ENCODE data around the gene SEMA3F.

The SEMA3F gene

DNA sequence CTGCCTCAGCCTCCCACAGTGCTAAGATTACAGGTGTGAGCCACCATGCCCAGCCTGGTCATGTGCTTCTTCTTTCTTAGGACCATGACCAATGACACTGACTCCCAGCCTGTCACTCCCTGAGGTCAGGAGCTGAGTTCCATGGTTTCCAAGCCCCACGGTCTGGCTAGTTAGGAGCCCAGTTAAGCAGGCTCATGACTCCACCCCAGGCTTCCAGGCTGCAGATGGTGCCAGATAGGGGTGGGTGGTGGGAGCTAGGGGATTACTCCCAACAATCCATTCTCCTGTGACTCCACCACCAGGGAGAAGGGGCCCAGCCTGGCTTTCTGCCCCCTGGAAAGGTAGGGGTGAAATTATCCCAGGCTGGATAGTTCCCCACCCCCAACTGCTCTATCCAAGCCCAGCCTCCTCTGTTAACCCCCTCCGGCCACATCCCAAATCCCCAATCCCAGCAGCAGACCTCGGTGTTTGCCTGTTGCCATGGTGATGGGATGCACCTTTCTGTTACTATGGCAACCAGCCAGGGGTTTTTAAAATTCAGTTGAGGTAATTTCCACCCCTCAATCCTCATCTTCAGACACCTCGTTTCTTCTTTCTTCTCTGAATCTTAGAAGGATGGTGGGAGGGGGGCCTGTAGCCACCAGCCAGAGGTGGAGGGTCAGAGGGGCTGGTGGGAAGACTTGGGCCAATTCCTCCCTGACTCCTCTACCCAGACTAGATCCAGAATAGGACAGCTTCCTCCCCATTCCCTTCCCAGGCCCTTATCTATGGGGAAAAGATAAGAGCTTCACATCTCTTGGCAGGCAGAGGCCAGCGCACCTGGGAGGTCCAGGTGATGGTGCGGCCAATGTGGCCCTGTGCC is 22.5 kb upstream of the SEMA3F start:
- no peak for DNase-seq (ENCODE audit: low spot score)

DNA sequence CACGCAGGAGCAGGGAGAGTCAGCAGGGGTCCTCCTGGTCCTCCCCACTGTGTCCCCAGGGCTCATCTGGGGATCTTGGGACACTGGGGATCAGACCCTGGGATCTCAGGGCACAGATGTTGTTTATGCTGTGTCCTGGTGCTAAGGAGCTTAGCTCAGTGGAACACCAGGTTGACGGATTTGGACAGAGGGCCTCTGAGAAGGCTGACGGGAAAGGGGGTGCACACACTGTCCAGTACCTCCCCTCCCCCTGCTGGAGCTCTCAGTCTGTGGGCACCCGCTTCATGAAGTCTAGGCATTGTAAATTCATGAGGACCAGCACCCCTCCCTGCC is 21.9 kb upstream of the SEMA3F start:
- no peak for DNase-seq (ENCODE audit: low spot score)

DNA sequence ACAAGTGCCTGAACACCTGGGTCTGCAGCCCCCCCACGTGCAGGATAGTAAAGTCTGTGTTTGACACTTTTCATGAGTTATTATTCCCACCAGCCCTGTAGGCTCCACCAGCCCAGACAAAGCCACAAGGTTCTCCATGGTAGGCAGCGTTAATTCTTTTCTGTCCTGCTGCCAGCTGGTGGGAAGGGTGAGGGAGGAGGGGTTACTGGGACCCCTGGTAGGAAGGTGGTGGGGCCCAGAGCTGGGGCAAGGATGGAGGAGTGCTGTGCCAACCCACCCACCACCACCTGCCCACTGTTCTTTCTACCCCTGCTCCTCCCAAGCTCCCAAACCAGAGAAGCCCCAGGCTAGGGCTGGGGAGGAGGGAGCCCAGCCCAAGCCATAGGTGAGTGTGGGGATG is 20.8 kb upstream of the SEMA3F start:
- no peak for DNase-seq (ENCODE audit: low spot score)

- DNase-seq (ENCODE audit: low spot score), result no peak
Measured at GRCh38 chr3:50135964-50136363, 19.2 kb upstream of the SEMA3F start.

- no peak for DNase-seq (ENCODE audit: low spot score)
Measured at GRCh38 chr3:50136714-50137405, 18.3 kb upstream of the SEMA3F start.

DNA sequence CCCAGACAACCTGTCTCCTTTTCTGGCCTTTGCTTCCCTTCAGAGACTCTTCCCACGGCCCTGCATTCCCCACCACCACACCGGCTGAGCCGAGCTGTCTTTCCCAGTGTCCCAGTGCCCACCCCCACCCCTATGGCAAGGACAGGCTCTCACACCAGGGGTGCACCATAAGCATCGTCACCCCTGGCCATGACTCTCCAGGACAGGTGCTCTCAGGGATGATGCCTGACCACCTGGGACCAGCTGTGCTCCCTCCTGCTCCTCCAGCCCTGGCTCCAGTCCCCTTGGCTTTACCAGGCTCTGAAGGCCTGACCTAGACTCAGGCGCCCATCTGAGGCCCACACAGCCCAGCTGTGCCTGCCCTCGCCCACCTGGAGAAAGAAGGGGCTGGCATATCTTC is 17.6 kb upstream of the SEMA3F start:
- DNase-seq (ENCODE audit: low spot score), result no peak

GRCh38 chr3:50138266-50139200 is 16.6 kb upstream of the SEMA3F start:
- no peak for DNase-seq (ENCODE audit: low spot score)

DNA sequence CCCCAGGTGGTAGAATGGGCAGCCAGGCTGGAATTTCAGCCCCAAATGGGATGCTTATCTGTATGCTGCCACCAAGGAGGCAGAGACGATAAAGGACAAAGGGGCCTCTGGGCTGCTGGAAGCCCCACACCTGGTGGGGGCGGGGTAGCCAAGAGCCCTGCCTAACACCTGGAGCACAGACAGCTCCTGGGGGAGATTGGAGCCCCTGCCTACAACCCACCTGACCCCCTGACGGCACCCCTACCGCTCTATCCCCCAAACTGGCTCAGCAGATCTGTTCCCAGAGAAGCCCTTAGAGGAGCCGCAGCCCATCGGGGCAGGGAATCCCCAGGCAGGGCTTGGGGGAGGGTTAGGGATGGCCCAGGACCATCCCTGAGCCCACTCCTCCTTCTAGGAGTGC is 15.8 kb upstream of the SEMA3F start:
- no peak for DNase-seq (ENCODE audit: low spot score)

GRCh38 chr3:50139718-50140423 is 15.3 kb upstream of the SEMA3F start:
- no peak for DNase-seq (ENCODE audit: low spot score)

GRCh38 chr3:50140990-50141389 is 14.1 kb upstream of the SEMA3F start:
- DNase-seq (ENCODE audit: low spot score), result no peak

DNA sequence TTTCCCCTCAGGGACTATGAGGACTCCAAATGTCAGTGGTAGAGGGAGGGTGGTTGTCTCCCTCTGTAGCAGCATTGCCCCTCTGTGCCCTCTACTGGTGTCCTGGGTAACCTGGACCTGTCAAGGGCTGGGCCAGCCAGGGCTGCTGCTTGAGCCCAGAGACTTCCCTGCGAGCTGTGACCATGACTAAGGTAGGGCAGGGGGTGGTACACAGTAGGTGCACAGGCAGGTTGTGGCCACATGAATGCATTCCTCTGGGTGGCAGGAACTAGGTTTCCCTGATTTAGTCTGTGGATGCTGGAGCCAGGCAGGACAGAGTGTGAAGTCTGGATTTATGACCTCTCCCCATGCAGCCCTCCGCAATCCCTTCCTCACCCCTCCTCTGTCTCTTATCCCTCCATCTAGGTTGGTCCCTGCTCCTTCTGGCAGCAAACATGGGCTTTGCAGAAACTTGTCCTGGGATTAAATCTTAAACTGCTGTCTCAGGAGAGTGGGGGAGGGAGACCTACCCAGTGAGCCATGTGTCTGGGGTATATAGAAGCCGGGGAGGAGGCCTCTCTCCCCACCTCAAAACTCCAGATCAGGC is 8.7 kb upstream of the SEMA3F start:
- DNase-seq (ENCODE audit: low spot score), result no peak

- no peak for DNase-seq (ENCODE audit: low spot score)
Measured at GRCh38 chr3:50147016-50147415, 8.1 kb upstream of the SEMA3F start.

DNA sequence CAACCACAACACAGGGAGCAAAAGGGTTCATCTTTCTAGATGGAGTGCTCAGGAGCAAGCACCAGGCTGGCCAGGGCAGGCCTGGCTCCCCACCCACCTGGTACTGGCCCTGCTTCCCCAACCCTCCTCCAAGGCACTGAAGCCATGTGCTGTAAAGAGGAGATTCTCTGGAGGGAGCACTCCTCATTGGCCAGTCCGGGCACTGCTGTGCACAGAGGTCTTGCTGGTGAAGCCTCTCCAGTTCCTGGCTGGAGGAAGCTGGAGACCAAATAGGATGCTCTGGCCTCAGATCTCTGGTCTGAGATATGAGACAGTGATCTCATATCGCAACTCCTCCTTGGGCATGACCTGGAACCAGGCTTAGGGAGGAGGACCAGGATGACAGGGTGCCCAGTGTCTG is 7.7 kb upstream of the SEMA3F start:
- no peak for DNase-seq (ENCODE audit: low spot score)

DNA sequence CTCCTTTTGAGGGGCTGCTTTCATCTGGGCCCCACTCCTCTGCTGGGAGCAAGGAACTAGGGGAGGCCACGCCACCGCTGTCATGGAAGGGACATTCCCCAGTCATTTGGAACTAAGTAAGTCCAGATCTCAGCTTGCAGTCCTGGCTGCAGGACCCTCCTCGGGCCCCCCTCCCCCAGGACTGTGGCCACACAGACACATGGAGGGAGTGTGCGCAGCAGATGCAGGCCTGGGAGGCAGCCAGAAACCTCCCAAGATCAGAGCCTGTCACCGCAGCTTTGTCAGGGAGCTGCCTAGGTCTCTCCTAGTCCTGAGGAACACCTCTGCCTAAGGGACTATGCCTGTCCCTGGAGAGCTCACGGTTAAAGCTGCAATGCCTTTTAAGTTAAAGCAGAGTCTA is 7.3 kb upstream of the SEMA3F start:
- no peak for DNase-seq (ENCODE audit: low spot score)

DNA sequence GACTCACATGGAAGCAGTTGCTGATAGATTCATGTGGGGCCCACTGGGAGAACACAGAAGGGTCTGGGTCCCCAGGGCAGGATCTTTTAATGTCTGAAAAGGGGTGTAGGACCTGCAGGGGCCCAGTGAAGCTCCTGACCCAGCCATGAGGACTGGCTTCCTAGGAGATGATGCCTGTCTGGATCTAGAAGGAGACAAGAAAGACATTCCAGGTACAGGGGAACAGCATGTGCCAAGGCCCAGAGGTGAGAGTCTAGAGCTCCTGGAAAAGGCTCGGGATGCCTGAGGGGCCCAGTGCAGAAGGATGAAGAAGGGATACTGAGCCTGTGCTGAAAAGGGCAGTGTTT is 4.7 kb upstream of the SEMA3F start:
- no peak for DNase-seq (ENCODE audit: low spot score)

GRCh38 chr3:50150863-50151686 is 4.0 kb upstream of the SEMA3F start:
- no peak for DNase-seq (ENCODE audit: low spot score)

- no peak for DNase-seq (ENCODE audit: low spot score)
Measured at GRCh38 chr3:50151728-50152127, 3.4 kb upstream of the SEMA3F start.

GRCh38 chr3:50153782-50154475 is 1.2 kb upstream of the SEMA3F start:
- DNase-seq (ENCODE audit: low spot score), result no peak

DNA sequence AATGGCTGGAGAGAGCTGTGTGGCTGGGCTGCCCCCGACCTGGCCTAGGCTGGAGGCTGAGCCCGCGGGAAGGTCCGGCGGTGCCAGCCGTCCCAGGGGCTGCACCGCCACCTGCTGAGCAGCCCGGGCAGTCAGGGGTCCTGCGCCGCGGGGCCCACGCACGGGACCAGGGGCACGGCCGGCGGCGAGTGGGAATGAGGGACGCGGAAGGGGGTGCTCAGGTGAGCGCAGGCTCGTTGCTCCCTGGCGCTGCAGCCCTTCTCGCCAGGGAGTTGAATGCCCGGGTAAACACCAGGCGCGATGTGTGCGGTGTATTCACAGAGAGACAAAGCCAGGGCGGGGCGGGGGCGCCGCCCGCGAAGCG is 666 bp upstream of the SEMA3F start:
- DNase-seq (ENCODE audit: low spot score), result no peak

- no peak for DNase-seq (ENCODE audit: low spot score)
Measured at GRCh38 chr3:50155491-50155878, 361 bp downstream of the SEMA3F start.
